HG02852 (cell line): ENCODE results near the gene TMEM150A.
A peak's percentile ranks its signal among the peaks of the same experiment; 100 is the strongest.
"Not testable (repeated sequence)": the region's sequence is repeated elsewhere in the genome, so short reads cannot be mapped to it uniquely, and the experiment has no call there.

Experiments
- ATAC-seq: cut with Tn5 transposase; IDR thresholded peaks from one replicate; pipeline ENCODE4 v1.9.1; 2021; ENCODE audit warnings: mild to moderate bottlenecking, moderate library complexity; ENCODE audit not compliant: unreplicated experiment

TMEM150A gene

DNA sequence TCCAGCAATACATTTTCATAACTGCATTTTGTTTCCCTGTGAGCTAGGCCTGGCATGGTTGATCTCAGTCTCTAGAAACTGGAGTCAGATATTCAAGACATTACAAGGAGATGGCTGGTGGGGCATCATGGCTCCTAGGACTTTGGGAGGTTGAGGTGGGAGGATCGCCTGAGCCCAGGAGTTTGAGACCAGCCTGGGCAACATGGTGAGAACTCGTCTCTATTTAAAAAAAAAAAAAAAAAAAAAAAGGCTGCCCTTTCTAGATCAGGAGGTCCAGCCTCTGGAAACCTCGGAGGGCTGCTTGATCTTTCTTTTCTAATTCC lies 25.5 kb downstream of the TMEM150A start:
- ATAC-seq, result no peak

DNA sequence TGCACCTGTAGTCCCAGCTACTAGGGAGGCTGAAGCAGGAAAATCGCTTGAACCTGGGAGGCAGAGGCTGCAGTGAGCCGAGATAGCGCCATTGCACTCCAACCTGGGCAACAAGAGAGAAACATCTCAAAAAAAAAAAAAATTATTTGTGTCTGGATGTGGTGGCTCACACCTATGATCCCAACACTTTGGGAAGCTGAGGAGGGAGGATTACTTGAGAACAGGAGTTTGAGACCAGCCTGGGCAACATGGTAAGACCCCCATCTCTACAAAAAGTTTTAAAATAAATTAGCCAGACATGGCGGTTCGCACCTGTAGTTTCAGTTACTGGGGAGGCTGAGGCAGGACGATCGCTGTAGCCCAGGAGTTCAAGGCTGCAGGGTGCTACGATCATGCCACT lies 26.8 kb downstream of the TMEM150A start:
- no peak for ATAC-seq

DNA sequence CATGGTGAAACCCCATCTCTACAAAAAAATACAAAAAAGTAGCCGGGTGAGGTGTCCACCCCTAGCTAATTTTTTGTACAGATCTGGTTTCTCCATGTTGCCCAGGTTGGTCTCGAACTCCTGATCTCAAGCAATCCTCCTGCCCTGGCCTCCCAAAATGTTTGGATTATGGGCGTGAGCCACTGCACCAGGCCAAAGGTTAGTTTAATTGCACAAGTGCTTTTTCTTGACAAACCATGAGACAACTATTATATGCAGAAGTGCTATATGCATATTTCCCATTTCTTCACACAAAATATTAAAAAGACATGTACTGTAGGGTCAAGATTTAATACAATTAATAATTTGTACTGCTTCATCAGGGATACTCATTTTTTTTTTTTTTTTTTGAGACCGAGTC lies 36.2 kb downstream of the TMEM150A start:
- no peak for ATAC-seq

DNA sequence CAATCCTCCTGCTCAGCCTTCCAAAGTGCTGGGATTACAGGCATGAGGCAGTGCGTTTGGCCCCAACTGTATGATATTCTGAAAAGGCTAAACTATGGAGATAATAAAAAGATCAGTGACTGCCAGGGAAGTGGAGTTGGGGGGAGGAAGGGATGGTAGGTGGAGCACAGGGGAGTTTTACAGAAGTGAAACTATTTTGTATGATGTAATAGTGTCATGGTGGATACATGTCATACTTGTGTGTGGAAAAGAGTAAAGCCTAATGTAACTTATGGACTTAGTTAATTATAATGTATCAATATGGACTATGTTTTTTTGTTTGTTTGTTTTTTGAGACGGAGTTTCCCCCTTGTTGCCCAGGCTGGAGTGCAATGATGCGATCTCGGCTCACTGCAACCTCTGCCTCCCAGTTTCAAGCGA lies 38.3 kb downstream of the TMEM150A start:
- no peak for ATAC-seq

DNA sequence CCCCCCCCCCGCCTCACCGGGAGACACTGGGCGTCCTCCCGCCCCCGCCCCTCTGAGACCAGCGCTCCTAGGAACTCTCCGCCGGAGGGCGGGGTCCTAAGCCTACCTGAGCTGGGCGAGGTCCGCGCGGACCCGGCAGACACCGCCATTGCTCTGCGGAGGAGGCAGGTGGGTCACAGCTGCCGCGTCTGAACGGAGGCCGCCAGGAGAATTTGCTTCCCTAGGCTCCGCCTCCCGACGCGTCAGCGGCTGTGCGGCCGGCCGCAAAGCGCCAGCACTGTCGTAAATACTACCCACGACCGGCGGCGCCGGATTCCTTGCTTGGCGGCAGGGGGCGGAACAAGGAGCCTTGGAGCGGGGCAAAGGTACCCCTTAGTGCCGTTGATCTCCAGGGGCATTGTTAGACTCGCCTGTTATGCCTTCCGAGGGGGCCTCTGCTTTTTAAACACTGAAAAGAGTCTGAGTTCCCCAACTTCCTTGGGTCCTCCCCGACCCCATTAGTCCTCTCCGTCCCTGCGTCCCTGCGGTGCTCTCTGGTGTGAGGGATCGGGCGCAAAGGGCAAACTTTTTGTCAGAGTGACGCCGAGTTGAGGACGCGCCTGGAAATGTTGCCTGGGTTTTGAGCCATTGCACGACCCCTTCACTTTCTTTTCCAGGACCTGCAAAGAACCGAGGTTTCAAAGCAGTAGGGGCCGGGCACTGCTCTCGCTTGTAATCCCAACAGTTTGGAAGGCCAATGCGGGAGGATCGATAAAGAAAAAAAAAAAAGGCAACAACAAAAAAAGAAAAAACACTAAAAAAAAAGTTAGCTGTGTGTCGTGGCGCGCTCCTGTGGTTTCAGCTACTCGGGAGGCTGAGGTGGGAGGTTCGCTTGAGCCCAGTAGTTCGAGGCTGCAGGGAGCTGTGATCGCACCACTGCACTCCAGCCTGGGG lies 41.0 kb downstream of the TMEM150A start, which contains the start of gene GGCX:
Gene GGCX, minus strand, starts transcription at position 214 of the 933 bp plus-strand sequence. Its CDS starts 65 bp downstream, at position 149.
- ATAC-seq, result peak; percentile 94

DNA sequence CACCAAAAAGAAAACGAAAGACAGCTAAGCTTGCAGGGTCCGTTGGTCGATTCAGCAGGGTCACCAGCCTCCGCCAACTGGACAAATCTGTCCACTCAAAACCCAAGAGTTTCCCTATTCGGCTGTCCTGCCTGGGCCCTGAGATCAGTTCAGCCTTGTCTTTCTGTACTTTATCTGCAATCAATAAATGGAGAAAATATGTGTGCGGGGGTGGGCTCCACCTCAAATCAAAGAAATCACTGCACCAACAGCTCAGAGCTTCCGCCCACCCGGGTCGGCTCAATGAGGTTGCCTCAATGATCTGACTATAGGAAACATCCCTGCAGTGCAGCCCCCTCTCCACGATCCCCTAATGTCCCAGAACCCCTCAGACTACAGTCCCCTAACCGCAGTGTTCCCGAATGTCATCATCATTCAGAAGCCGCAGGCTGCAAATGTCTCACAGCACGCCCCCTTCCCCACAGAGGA lies 41.7 kb downstream of the TMEM150A start:
- ATAC-seq, result peak; percentile 26

DNA sequence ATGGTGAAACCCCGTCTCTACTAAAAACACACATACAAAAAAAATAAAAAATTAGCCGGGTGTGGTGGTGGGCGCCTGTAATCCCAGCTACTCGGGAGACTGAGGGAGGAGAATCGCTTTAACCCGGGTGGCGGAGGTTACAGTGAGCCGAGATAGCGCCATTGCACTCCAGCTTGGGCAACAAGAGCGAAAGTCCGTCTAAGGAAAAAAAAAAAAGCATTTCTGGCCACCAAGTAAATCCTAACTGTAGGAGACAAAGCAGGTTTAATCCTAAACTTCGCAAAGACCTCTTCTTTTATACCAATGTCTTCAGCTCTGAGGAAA lies 42.1 kb downstream of the TMEM150A start:
- not testable (repeated sequence) for ATAC-seq

DNA sequence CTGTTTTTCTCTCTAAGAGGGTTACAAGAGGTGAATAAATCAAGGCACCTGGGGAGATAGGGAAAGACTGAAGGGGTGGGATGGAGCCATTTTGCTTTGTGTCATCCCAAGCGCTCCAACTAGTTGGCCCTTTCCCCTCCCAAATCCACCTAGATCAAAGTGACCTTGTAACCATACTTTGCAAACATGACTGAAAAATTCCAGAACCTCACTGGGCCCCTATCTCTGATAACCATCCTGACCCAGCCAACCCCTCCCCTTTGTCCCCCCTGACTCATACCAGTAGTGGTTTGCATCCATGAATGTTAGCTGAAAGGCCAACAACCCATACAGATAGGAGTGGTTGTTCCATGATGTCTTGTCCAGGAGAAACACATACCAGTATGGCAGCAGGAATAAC lies 44.3 kb downstream of the TMEM150A start:
- no peak for ATAC-seq

DNA sequence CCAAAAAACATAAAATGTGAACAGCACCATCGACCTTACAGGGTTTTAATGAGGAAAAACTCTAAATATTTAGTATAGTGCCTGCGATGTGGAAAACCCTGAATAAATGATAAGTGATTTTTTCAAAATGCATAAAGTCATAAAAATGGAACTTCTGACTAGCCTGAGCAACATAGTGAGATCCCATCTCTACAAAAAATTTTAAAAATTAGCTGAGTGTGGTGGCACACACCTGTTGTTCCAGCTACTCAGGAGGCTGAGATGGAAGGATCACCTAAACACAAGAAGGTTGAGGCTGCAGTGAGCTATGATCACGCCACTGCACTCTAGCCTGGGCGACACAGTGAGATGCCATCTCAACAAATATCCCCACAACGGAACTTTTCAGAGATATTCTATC lies 45.4 kb downstream of the TMEM150A start:
- ATAC-seq, result no peak

DNA sequence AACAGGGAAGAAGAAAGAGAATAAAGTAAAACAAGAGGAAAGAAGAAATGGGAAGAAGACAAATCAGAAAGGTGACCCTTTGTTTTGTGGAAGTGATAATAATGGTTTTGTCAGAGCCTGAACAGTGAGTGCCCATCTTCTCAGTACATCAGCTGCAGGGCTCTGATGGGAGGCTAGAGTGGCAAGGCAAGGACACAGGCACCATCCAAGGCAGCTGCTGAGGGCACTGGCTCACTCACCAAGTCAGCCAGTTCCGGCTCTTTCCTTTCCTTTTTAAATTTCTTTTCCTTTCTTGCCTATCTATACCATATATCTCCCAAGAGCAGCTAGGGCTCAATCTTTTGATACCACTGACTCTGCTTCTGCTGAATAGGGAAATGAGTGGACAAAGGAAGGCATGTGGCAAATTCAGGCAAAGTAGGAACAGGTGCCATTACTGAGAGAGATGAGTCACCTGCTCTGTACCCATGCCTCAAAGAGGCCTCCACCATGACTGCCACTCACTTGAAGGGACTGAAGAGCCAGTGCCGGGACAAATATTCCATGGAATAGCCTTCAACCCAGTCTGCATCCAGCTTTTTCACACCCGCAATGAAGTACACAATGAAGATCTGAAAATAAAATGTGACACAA lies 47.4 kb downstream of the TMEM150A start:
- no peak for ATAC-seq

DNA sequence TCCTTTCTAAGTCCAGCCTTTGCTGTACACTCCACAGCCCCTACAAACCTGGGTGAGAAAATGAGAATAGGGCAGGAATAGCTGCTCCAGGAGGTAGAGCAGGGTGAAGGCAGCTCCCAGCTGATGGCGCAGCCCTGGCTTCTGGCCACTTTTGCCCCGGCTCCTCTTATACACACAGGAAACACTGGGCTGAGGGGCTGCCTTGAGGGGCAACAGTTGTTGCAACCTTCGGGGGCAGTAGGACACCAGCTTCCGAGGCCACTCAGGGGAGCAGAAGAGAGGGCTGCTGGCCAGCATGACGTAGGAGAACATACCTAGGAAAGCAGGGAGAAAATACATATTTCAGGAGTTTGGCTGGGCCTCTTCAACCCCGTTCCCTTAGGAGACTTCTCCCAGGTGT lies 49.3 kb downstream of the TMEM150A start:
- ATAC-seq, result no peak

DNA sequence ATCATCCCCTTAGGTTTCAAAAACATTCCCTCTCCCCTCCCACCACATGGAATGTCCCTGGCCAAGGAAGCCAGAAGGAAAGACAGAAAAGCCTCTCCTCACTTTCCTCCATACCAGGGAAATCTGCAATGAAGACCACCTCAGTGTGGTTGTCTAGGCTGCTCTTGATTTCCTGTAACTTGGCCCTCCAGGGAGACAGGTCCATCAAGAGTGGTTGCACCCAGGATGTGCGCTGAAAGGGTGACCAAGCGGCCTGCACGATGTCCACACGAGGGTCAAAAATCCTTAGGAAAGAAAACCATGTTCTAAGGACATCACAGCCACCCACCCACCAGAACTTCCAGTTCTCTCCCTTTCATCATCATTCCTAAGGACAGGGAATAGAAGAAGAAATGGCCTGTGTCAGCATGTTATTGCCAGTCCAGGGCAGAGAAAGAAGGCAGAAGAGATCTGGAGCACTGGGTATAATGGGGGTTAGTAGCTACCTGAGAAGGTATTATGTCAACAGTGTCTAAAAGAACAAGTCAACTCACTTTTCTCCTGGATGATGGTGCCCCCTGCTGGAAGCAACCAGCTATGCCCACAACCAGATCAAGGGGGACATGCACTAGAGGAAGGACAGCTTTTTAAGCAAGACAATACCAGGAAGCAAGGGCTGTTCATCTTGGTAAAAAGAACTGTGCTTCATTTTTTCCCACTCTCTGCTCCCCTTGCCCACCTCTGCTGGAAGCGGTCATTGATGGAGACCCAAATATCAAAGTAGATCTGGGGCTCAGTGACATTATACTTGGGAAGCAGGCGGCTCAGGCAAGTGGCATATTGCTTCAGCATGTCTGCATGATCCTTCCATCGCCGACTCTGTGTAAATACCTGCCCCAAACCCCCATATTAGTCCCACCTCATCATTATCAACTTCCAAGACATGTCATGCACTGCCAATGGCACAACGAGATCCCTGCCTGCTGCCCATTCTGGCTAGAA lies 50.5 kb downstream of the TMEM150A start:
- ATAC-seq, result peak; percentile 89

DNA sequence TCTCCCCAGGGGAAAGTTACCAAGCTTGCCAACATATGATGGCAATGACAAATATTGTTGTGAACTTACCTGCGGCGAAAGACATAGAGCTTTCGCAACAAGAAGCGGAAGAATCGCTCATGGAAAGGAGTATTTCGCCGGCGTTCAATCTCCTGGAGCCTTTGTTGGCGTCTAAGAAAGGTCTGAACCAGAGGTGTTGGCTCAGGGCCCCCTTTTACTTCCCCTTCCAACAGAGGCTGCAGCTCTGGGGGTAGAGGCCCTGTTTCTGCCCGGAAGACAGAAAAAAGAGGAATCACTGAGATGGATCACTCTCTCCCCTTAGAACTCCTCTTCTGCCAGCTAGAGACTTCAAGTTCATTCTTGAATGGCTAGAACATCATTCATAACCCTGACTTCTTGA lies 52.0 kb downstream of the TMEM150A start:
- ATAC-seq, result no peak

DNA sequence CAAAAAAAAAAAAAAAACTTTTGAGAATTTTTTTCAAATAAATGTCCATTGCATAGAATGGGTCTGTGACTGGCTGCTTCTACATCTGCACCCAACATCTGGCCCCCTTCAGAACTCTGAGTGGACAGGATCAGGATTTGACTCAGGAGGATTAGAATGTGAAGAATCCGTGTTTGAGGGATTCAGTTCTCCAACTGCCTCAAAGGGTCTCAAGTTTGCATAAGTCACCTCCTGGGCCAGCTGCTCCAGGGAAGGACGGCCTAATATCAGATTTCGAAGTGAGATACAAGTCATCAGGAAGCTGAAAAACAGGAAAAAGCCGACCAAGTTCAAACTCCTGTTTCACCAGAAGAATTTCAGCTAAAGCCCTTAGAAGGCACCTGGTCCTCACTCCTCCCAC lies 52.7 kb downstream of the TMEM150A start:
- ATAC-seq, result no peak

DNA sequence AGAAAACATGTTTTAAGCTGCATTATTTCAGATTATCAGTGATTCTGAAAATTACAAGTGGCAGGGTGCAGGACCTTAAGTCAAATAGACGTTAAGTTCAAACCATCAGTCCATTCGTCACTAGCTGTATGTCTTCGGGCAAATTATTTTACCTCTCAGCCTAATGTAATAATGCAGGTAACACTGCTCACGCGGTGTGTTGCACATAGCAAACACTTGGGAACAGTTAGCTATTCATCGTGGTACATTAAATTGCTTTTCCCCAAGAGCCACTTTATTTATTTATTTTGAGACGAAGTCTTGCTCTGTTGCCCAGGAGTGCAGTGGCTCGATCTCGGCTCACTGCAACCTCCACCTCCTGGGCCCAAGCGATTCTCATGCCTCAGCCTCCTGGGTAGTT lies 53.4 kb downstream of the TMEM150A start:
- no peak for ATAC-seq

DNA sequence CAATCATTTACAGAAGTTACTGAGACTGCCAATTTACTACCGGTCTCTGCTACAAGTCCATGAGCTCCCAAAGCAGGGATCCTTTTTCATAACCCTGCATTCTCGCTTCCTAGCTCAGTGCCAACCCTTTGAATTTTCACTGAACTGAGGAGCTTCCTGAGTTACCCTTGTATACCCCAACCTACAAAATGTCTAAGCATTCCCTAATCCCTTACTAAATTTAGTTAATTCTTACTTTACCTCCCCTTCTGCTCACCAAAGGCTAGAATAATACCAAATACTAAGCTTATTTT lies 53.9 kb downstream of the TMEM150A start:
- no peak for ATAC-seq
